Esophagus muscularis mucosa (tissue), 4 donors: Measurements from ENCODE around the gene GPR137B.

ENCODE experiments used
- CTCF ChIP-seq, 3 experiments: fragments of 200-600 bp in 2 of 3; fragments of 450-650 bp in 1 of 3; sonication (generic) in 2 of 3; IDR thresholded peaks; one replicate each; pipeline ENCODE4 v1.5.1; 2017 to 2019; ENCODE audit warnings: antibody characterized with exemption in 3 of 3, mild to moderate bottlenecking in 2 of 3, moderate library complexity in 1 of 3
- EP300 ChIP-seq: sonication (generic); formaldehyde crosslinking; IDR thresholded peaks from one replicate; pipeline ENCODE4 v1.6.1; 2017; ENCODE audit warnings: antibody characterized with exemption
- POLR2A ChIP-seq: fragments of 450-650 bp; IDR thresholded peaks from one replicate; pipeline ENCODE4 v1.6.1; 2017; ENCODE audit warnings: antibody characterized with exemption, moderate library complexity, mild to moderate bottlenecking, low read depth
- POLR2AphosphoS5 ChIP-seq, 2 donors: sonication (generic); formaldehyde crosslinking; IDR thresholded peaks; one replicate each; pipeline ENCODE4 v1.6.1; 2017; ENCODE audit warnings: antibody characterized with exemption in 2 of 2

GRCh38 chr1:236144446-236145150 lies 2.3 kb downstream of the GPR137B start:
- no peak for TF ChIP-seq POLR2A
- TF ChIP-seq CTCF (IDR thresholded peaks at IDR 0.05) = no peak
- TF ChIP-seq EP300 = no peak
- TF ChIP-seq POLR2AphosphoS5 (IDR thresholded peaks at IDR 0.05) = no peak
